Dermis blood vessel endothelial cell (primary cell): Measurements from ENCODE around the gene MYOZ3. TPM values are rescaled to one million over a fixed set of nuclear protein-coding genes. Genes with fewer than 3 reads are reported as not detected.

ENCODE experiments used
- DNase-seq: peaks from one replicate; pipeline ENCODE4 v3.0.0; 2010
- total RNA-seq: library from RNA; depleted of rRNA; stranded (reverse); fragments of >200 nt; gene quantifications from 2 replicates; pipeline ENCODE4 v1.2.3, GENCODE V29; 2014

The MYOZ3 gene
- total RNA-seq, 1 donor from 2014 or later, result 0.17 TPM

DNA sequence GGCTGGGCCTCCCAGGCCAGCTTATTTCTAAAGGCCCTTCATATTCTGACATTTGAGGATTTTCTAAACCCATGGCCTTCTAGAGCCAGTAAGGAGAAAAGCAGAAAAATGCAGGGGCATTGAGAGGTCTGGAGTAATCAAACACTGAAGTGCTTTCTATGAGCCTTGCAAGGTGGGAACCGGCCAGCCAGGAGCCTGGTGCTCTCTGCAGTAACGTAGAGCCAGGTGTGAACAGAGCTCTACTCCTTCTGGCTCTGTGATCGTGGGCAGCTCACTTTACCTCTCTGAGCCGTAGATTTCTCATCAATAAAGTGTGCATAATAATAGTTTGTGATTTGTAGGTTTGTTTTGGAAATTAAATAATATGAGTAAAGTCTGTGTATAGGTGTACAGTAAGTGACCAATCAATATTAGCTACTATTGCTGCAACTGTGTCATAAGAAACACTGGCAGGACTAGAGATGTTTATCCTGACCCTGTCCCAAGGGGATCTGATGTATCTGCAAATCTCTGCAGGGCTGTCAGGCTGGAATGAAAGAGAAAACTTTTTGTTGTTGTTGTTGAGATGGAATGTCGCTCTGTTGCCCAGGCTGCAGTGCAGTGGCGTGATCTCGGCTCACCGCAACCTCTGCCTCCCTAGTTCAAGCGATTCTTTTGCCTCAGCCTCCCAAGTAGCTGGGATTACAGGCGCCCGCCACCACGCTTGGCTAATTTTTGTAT, 17.9 kb upstream of the MYOZ3 start:
- no peak for DNase-seq

GRCh38 chr5:150644058-150644457, 17.0 kb upstream of the MYOZ3 start:
- DNase-seq, result no peak

GRCh38 chr5:150644514-150644913, 16.5 kb upstream of the MYOZ3 start:
- peak; percentile 40 for DNase-seq

- peak; percentile 88 for DNase-seq
Measured at GRCh38 chr5:150645070-150645700, 15.9 kb upstream of the MYOZ3 start.

GRCh38 chr5:150647275-150648251, 13.5 kb upstream of the MYOZ3 start:
- DNase-seq, result no peak

DNA sequence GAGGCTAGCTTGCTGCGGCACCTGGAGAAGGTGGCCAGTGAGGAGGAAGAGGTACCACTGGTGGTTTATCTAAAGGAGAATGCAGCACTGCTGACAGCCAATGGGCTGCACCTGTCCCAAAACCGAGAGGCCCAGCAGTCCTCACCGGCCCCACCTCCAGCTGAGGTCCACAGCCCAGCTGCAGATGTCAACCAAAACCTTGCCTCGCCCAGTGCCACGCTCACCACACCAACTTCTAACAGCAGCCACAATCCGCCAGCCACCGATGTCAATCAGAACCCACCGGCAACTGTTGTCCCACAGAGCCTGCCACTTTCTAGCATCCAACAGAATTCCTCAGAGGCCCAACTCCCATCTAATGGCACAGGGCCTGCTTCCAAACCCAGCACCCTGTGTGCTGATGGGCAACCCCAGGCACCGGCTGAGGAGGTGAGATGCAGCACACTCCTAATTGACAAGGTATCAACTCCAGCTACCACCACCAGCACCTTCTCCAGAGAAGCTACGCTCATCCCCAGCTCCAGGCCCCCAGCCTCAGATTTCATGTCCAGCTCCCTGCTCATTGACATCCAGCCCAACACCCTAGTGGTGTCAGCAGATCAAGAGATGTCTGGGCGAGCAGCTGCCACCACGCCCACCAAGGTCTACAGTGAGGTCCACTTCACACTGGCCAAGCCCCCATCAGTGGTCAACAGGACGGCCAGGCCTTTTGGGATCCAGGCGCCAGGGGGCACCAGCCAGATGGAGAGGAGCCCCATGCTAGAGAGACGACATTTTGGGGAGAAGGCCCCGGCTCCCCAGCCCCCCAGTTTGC, 12.6 kb upstream of the MYOZ3 start:
- no peak for DNase-seq

DNA sequence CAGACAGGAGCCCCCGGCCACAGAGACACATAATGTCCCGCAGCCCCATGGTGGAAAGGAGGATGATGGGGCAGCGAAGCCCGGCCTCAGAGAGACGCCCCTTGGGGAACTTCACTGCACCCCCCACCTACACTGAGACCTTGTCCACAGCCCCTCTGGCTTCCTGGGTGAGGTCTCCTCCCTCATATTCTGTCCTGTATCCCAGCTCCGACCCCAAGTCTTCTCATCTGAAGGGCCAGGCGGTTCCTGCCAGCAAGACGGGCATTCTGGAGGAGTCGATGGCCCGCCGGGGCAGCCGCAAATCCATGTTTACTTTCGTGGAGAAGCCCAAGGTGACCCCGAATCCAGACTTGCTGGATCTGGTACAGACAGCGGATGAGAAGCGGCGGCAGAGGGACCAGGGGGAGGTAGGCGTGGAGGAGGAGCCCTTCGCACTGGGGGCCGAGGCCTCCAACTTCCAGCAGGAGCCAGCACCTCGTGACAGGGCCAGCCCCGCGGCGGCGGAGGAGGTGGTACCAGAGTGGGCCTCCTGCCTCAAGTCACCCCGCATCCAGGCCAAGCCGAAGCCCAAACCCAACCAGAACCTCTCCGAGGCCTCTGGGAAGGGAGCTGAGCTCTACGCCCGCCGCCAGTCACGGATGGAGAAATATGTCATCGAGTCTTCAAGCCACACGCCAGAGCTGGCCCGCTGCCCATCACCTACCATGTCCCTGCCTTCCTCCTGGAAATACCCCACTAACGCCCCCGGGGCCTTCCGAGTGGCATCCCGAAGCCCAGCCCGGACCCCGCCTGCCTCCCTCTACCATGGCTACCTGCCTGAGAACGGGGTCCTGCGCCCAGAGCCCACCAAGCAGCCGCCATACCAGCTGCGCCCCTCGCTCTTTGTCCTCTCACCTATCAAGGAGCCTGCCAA, 11.7 kb upstream of the MYOZ3 start:
- DNase-seq, result no peak

- no peak for DNase-seq
Measured at GRCh38 chr5:150650021-150651006, 10.7 kb upstream of the MYOZ3 start.

DNA sequence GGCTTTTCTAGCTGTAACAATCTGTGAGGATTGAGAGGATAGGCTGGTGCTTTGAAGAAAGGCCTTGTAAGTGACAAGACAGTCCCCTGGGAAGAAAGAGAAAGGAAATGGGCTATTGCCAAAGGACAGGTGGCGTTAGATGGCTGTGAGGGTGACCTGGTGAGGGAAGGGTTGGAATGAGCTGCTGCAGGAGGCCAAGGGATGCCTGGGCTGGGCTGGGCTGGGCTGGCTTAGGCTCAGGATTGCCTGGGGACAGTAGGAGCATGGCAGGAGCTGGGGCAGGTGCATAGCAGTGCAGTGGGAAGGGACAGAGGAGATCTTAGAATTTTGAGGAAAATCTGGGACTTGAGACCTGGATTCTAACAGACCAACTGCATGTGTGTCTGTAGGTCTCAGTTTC, 9.7 kb upstream of the MYOZ3 start:
- no peak for DNase-seq

- no peak for DNase-seq
Measured at GRCh38 chr5:150651924-150652671, 9.0 kb upstream of the MYOZ3 start.

GRCh38 chr5:150653145-150653761, 7.8 kb upstream of the MYOZ3 start:
- DNase-seq, result peak; percentile 36

DNA sequence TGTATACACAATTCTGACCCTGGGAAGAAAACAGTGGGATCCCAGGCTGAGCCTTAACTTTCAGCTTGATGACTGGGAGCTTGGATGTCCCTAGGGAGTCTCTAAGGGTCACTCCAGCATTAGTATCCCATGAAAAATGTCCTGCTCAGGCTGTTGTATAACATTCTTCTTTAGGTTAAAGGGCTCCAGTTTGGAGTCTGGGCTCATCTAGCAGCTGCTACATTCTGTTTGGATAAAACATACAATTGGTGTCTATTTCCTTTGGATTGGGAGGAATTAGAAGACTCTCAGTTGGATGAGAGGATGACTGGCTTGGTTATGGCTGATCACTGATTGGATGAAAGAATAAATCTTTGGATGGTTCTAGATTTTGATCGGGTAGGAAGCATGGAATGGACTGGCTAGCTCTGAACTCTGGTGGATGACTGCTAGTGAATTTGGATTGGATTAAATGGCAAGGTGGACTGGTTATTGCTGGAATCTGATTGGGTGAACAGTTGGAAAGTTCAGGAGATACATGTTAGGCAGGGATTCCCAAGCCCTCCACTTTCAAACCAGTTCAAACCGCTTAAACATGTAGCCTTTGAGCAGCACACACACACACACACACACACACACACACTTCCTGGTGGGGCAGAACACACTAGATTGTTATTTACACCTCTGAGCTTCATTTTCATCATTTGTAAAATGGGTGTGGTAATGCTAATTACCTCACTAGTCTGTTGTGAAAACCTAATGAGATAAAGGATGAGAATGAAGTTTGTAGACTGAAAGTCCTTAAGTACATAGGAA, 7.1 kb upstream of the MYOZ3 start:
- DNase-seq, result no peak

GRCh38 chr5:150655221-150655620, 5.8 kb upstream of the MYOZ3 start:
- DNase-seq, result no peak

DNA sequence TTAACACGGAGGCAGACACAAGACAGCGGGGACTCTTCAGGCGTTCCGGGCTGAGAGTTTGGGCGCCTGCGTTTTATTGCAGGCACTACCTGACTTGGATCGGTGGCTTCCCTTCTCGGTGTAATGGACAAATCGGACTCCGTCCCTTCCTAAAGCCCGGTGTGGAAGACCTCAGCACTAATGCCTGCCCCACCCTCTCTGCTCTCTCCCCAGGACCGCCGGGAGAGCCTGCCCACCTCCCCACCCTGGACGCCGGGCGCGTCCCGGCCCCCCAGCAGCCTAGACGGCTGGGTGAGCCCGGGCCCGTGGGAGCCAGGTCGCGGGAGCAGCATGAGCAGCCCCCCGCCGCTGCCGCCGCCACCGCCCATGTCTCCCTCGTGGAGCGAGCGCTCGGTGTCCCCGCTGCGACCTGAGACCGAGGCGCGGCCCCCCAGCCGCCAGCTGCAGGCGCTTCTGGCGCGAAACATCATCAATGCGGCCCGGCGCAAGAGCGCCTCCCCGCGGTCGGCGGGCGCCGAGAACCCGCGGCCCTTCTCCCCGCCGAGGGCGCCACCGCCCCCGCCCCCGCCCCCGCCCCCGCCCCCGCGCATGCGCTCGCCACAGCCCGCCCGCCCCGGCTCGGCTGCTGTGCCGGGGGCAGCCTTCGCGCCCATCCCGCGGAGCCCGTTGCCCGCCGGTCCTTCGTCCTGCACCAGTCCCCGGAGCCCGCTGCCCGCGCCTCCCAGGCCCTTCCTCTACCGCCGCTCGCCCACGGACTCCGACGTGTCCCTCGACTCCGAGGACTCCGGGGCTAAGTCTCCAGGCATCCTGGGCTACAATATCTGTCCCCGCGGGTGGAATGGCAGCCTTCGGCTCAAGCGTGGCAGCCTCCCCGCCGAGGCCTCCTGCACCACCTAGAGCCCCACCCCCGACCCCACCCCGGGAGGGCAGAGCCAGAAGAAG, 4.6 kb upstream of the MYOZ3 start:
- peak; percentile 74 for DNase-seq

GRCh38 chr5:150658121-150658520, 2.9 kb upstream of the MYOZ3 start:
- no peak for DNase-seq

GRCh38 chr5:150658699-150659265, 2.3 kb upstream of the MYOZ3 start:
- DNase-seq, result peak; percentile 31
